ENCODE measurements around the gene PARD3. TPM values are rescaled to one million over a fixed set of nuclear protein-coding genes. Genes with fewer than 3 reads are reported as not detected.

PARD3 gene
- total RNA-seq, 2 experiments from 2014 or later = 0.15 to 0.18 TPM

DNA sequence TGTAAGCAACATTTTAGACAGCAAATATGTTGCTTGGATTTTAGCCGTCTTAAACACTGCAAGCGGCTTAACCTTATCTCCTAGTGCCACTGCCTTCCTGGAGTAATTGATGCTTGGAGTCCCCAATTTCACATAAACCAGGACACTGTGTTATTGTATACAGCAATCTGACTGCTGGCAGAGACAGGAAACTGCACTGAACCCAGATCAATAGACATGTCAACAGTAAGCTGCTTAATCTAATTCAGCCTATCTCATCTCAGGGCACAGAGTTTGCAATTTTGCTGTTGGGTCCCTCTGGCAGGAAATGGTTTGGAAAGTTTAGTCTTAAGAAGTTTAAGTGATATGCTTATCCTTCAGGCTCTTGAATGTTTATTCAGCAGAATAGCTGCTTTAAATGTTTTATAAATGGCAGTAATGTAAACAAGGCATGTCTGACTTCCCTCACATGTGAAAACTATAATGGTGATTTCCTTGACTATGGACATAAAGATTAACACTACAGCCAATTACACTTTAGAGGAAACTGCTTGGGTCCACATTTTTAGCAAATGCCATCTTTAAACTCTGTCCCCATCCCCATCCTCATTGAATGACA lies 598.6 kb downstream of the PARD3 start:
- H3K4me1 Mint-ChIP-seq = no peaks in the 10 kb centered on the region
- H3K27me3 Mint-ChIP-seq = no peaks in the 10 kb centered on the region
- ChIA-PET CTCF (no interaction called here), POLR2A (no interaction called here)
- no peak overlapping the region for H3K27ac Mint-ChIP-seq
- no peaks in the 10 kb centered on the region for H3K9me3 Mint-ChIP-seq
- no peaks in the 10 kb centered on the region for H3K36me3 Mint-ChIP-seq (ENCODE audit: low read depth)
- H3K4me3 Mint-ChIP-seq = no peak overlapping the region
- DNase-seq = no peak

DNA sequence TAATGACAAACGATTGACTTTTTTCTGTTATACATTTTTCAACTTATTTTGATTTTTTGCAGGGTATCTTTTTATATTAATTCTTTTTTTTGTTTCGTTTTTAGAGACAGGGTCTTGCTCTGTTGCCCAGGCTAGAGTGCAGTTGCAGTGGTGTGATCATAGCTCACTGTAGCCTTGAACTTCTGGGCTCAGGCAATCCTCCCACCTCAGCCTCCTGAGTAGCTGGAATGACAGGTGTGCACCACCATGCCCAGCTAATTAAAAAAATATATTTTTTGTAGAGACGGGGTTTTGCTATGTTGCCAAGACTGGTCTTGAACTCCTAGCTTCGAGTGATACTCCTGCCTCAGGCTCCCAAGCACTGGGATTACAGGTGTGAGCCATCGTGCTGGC lies 601.3 kb downstream of the PARD3 start:
- CTCF ChIA-PET = no interaction called here
- no peak for DNase-seq
- no peaks in the 10 kb centered on the region for H3K27me3 Mint-ChIP-seq
- H3K4me1 Mint-ChIP-seq = no peaks in the 10 kb centered on the region
- no peaks in the 10 kb centered on the region for H3K9me3 Mint-ChIP-seq
- H3K27ac Mint-ChIP-seq = no peak overlapping the region
- H3K4me3 Mint-ChIP-seq = no peak overlapping the region
- no peaks in the 10 kb centered on the region for H3K36me3 Mint-ChIP-seq (ENCODE audit: low read depth)
- POLR2A ChIA-PET = no interaction called here

DNA sequence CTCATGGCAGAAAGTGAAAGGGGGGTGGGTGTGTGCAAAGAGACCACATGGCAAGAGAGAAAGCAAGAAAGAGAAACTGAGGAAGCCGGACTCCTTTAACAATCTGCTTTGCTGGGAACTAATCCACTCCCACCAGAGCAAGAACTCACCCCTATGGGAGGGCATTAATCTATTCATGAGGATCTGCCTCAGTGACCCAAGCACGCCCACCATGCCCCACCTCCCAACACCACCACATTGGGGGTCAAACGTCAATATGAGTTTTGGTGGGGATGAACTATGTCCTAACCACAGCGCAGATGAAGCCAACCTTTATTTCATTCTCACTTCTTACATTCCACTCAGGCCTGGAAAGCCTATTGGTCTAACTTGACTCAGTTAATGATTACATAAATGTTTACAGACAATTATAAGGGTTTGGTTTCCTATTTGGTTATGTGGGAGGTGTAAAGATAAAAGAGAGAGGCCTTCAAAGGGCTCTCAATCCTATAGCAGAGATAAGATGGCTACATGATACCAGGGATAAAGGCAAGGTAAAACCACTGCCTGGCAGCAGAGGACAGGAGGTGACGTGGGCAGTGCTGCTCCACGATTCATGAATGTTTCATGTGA lies 601.8 kb downstream of the PARD3 start:
- H3K27me3 Mint-ChIP-seq = no peaks in the 10 kb centered on the region
- no peak for DNase-seq
- no peak overlapping the region for H3K4me3 Mint-ChIP-seq
- no peaks in the 10 kb centered on the region for H3K4me1 Mint-ChIP-seq
- no peaks in the 10 kb centered on the region for H3K36me3 Mint-ChIP-seq (ENCODE audit: low read depth)
- CTCF ChIA-PET = no interaction called here
- POLR2A ChIA-PET = no interaction called here
- H3K9me3 Mint-ChIP-seq = no peaks in the 10 kb centered on the region
- no peak overlapping the region for H3K27ac Mint-ChIP-seq

DNA sequence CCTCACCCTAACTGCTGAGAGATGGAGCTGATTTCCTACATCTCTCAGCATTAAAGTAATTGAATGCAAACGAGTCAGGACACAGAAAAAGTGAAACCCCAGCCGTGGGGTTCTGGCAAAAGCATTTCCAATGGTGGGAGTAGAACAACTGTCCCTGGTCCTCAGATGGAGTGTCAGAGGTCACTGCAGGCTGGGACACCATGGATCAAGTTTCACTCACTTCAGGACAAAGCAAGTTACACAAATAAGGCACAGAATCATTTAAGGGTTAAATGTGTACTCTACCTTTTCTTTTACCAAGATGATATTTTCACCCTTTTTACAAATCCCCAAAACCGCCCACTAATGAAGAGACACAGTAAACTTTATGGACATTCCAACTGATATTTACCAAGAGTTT lies 607.8 kb downstream of the PARD3 start:
- no peaks in the 10 kb centered on the region for H3K27me3 Mint-ChIP-seq
- no peaks in the 10 kb centered on the region for H3K9me3 Mint-ChIP-seq
- no peaks in the 10 kb centered on the region for H3K4me1 Mint-ChIP-seq
- POLR2A ChIA-PET = no interaction called here
- H3K27ac Mint-ChIP-seq = no peak overlapping the region
- CTCF ChIA-PET = no interaction called here
- H3K4me3 Mint-ChIP-seq = no peak overlapping the region
- H3K36me3 Mint-ChIP-seq (ENCODE audit: low read depth) = no peaks in the 10 kb centered on the region
- no peak for DNase-seq

DNA sequence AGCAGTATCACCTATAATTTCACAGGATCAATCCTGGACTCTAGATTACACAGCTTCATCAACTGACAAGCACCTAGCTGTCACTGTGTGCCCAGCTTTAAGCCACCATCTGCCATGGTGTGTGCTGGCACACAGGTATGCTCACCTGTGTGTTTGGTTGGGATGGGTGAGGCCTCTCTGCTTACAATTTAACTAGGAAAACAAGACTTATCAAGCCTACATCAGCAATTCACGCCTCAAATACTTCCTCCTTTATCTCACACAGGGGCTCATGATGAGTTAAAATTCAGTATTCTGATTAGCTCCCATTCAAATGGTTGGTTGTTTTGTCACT lies 608.2 kb downstream of the PARD3 start:
- Mint-ChIP-seq H3K36me3 (ENCODE audit: low read depth) (no peaks in the 10 kb centered on the region), H3K27me3 (no peaks in the 10 kb centered on the region), H3K9me3 (no peaks in the 10 kb centered on the region), H3K27ac (no peak overlapping the region), H3K4me3 (no peak overlapping the region), H3K4me1 (no peaks in the 10 kb centered on the region)
- no peak for DNase-seq
- POLR2A ChIA-PET = no interaction called here
- CTCF ChIA-PET = no interaction called here

DNA sequence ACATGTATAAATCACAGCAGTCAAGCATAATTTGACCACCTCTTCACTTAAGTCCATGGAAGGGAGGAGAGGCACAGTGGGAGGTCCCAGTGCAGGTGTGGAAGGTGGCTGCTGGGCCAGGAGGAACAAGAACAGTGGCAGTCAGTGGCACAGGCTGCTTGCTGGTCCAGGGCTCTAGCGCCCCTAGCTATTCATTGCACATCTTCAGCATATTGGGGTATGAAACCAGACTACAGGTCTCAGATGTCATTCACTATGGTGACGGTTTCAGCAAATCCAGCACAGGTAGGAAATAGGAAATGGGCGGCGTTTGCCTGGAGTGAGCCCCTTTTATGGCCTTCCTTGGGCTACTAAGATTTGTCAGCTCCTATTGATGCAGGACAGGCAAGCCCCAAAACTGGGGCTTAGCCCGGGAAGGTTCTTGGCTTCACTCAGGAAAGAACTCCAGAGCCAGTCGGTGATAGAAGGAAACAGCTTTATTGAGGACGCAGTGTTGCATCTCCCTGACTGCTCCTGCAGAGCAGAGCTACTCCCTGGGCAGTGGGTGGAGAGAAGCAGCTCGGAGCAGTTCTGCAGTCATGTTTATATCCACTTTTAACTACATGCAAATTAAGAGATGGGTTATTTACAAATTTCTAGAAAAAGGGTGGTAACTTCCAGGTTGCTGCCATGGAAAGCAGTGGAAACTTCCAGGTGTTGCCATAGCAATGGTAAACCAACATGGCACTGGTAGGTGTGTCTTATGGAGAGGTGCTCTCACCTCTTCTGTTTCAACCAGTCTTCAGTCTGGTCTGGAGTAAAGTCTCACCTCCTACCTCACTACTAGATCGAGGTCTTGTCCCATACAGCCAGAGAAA lies 608.8 kb downstream of the PARD3 start:
- Mint-ChIP-seq H3K27ac (no peak overlapping the region), H3K27me3 (no peaks in the 10 kb centered on the region), H3K9me3 (no peaks in the 10 kb centered on the region), H3K36me3 (ENCODE audit: low read depth) (no peaks in the 10 kb centered on the region), H3K4me3 (no peak overlapping the region), H3K4me1 (no peaks in the 10 kb centered on the region)
- DNase-seq = no peak
- POLR2A ChIA-PET = no interaction called here
- CTCF ChIA-PET = no interaction called here

DNA sequence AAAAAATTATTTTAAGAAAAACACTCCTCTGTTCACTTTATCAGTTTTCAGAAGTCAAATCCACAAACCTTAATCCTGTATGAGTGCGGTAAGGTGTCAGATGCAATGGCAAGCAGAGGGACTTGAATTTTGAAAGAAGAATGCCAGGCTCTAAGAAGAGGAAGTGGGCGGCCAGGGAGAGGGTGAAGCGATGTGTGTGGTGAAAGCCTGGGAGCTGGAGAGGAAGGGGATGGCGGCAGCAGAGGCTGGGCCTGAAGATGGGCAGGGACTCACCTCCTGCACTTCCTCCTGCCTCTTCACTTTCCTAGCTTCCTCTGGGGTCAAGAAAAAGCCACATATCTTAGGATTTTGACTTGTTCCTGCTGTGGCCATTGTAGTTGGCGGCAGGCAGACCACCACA lies 609.6 kb downstream of the PARD3 start:
- no peak overlapping the region for H3K4me3 Mint-ChIP-seq
- no peak for DNase-seq
- H3K4me1 Mint-ChIP-seq = no peaks in the 10 kb centered on the region
- no peak overlapping the region for H3K27ac Mint-ChIP-seq
- ChIA-PET POLR2A (no interaction called here), CTCF (no interaction called here)
- no peaks in the 10 kb centered on the region for H3K9me3 Mint-ChIP-seq
- H3K36me3 Mint-ChIP-seq (ENCODE audit: low read depth) = no peaks in the 10 kb centered on the region
- no peaks in the 10 kb centered on the region for H3K27me3 Mint-ChIP-seq

DNA sequence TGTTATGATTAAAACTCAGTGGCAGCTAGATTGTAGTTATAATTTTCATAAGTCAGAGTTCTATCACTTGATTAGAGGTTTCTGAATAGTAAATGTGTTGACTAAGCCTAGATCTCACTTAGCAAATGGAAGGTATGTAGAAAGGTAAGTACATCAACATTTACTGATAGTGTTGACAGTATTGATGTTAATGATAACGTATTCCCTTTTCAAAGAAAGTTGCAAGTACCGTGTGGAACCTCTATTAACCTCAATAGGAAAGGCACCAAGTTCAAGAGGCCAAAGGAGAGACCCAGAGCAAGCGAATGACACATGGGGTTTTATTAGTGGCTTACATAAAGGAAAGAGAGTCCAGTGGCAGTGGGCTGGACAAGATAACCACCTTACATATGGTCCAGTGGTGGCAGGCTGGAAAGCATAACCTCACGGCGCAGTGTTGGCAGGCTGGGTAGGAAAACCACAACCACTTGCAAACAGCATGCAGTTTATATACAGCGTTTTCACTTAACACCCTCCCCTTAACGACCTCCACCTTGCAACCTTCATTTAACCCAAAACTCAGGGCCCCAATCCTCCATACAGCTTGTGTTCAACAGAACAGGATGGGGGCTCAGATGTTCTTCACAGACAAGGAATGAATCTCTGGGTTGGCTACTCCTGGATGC lies 611.0 kb downstream of the PARD3 start:
- H3K36me3 Mint-ChIP-seq (ENCODE audit: low read depth) = no peaks in the 10 kb centered on the region

DNA sequence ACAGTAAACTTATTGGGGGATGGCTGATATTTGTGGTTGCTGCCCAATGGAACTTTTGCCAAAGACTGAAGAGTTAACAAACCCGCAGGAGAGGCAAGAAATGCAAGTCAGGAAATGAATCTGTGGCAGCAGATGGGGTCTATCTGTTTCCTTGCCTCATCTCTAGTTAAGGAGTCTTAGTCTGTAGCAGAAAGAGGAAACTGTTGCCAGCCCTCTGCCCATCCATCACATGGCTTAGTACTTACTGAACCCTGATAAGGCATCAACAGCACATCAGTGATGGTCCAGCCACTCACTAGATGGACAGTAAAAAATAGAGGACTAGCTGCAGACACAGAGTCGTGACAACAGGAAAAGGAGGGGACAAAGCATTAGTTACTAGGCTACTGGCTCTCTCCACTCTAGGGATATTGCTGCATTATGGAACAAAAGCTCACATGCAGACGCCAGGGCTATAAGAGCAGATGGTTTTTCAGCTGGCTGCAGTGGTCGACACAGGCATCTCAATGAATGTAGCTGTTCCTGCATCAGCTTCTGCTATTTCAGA lies 614.7 kb downstream of the PARD3 start:
- Mint-ChIP-seq H3K9me3 (no peaks in the 10 kb centered on the region), H3K36me3 (ENCODE audit: low read depth) (no peaks in the 10 kb centered on the region), H3K27me3 (no peaks in the 10 kb centered on the region), H3K4me3 (no peak overlapping the region), H3K4me1 (no peaks in the 10 kb centered on the region), H3K27ac (no peak overlapping the region)
- ChIA-PET CTCF (no interaction called here), POLR2A (no interaction called here)
- DNase-seq = no peak

More for the DNA sequence above, 611.0 kb downstream of the PARD3 start:
- H3K4me1 Mint-ChIP-seq = no peaks in the 10 kb centered on the region
- H3K9me3 Mint-ChIP-seq = no peaks in the 10 kb centered on the region
- ChIA-PET CTCF (no interaction called here), POLR2A (no interaction called here)
- DNase-seq = no peak
- no peak overlapping the region for H3K27ac Mint-ChIP-seq
- H3K27me3 Mint-ChIP-seq = no peaks in the 10 kb centered on the region
- H3K4me3 Mint-ChIP-seq = no peak overlapping the region

DNA sequence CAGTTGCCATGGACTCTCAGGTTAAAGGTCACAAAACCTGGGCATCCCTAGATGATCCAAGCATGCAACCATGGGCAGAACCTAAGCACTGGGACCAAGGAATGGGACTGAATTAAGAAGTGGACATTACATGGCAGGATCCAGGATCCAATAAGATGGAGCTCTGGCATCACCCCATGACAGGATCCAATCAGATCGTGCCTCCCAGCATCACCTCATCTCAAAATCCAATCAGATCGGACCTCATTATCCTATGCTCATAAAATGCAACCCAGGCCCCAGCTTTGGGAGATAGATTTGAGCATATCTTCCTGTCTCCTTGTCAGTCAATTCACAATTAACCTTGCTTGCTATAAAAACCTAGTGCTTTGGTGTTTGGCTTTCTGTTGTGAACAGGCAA lies 616.1 kb downstream of the PARD3 start:
- no peaks in the 10 kb centered on the region for H3K36me3 Mint-ChIP-seq (ENCODE audit: low read depth)
- H3K27ac Mint-ChIP-seq = no peak overlapping the region
- peaks cover 3% of the 10 kb centered on the region for H3K27me3 Mint-ChIP-seq
- no peak overlapping the region for H3K4me3 Mint-ChIP-seq
- H3K4me1 Mint-ChIP-seq = no peaks in the 10 kb centered on the region
- no peak for DNase-seq
- ChIA-PET CTCF (no interaction called here), POLR2A (no interaction called here)
- no peaks in the 10 kb centered on the region for H3K9me3 Mint-ChIP-seq

DNA sequence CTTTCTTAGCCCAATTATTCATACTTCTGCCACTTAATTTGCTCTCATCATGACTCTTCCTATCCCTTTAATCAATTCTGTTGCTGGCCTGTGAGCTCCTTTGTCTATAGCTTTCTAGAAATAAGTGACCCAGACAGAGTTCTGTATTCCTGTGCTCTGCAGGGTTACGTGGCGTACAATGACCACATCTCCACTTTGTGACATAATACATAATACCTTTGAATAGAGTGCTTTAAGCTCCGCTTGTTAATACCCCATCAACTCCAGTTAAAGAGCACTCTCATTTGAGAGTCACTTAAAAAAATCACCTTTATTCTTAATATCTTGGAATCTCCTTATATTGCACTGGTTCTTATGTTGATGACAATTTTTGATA lies 619.0 kb downstream of the PARD3 start:
- H3K36me3 Mint-ChIP-seq (ENCODE audit: low read depth) = no peaks in the 10 kb centered on the region
- no peak overlapping the region for H3K27ac Mint-ChIP-seq
- CTCF ChIA-PET = no interaction called here
- peaks cover 4% of the 10 kb centered on the region for H3K27me3 Mint-ChIP-seq
- H3K4me1 Mint-ChIP-seq = no peaks in the 10 kb centered on the region
- DNase-seq = no peak
- H3K9me3 Mint-ChIP-seq = no peaks in the 10 kb centered on the region
- POLR2A ChIA-PET = no interaction called here
- no peak overlapping the region for H3K4me3 Mint-ChIP-seq

DNA sequence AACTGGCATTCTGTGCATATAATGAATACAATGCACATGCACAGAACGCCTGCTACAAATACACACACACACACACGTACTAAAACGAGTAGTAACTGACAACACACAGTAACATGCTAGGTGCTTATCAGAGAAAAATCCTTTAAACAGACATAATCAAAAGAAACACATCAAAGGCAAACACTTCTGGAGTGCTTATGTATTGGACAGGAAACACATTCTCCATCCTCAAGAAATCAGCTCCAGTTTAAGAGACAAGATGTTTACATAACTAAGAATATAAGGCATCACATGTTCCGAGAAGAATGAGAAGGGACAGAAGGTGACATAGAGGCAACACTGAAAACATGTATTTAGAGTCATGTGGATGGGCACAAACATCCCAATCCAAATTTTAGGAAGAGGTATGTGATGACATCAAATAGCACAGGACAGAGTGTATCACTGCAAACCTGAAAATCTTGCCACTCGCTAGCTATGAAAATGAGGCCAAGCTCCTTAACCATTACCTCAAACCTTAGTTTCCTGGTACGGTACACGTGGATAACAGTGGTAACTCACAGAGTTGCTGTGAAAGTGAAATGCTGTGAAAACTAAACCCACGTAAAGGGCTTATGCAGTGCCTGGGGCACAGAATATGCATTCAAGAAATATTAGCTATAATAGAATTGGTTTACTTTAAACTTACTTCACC lies 619.6 kb downstream of the PARD3 start:
- Mint-ChIP-seq H3K36me3 (ENCODE audit: low read depth) (no peaks in the 10 kb centered on the region), H3K27me3 (peaks cover 4% of the 10 kb centered on the region), H3K4me1 (no peaks in the 10 kb centered on the region), H3K9me3 (no peaks in the 10 kb centered on the region), H3K4me3 (no peak overlapping the region), H3K27ac (no peak overlapping the region)
- POLR2A ChIA-PET = no interaction called here
- DNase-seq = no peak
- CTCF ChIA-PET = no interaction called here

DNA sequence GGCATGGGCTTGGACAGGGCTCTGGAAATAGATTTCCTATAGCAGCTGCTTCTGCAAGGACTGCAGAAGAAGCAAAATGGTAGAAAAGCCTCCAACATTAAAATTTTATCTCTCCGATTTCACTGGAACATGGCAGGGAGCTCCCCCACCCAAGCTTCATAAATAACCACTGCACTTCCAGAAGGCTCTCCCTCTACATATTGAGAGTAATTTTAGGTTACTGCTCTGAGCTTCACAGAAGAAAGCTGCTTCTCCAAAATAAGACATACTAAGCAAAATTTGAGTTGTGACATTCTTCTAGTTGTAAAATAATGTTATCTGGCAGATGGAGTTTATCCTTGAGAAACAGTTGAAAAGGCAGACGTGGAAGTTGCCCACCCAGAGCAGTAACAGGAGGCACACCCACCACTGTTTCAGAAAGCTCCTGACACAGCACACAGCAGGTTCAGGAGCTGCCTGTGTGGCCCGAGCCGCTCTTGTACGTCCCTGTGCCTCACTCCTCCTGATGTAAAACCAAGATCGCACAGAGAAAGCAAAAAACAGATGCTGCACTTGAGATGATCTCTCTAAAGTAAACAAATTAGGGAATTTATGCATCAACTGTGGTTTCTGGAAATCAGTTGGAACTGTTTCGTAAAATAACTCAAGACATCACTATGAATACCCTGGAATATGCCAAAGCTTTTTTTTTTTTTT lies 621.0 kb downstream of the PARD3 start:
- Mint-ChIP-seq H3K4me3 (no peak overlapping the region), H3K4me1 (no peaks in the 10 kb centered on the region), H3K27ac (no peak overlapping the region), H3K27me3 (peaks cover 4% of the 10 kb centered on the region), H3K36me3 (ENCODE audit: low read depth) (no peaks in the 10 kb centered on the region), H3K9me3 (no peaks in the 10 kb centered on the region)
- CTCF ChIA-PET = interaction anchor here (0.7 kb wide), 1 partner anchor 838 kb away, joined by 5 read pairs; no protein-coding TSS in a partner anchor
- DNase-seq = no peak
- POLR2A ChIA-PET = no interaction called here

Data from activated CD4-positive, alpha-beta memory T cell treated with anti-CD3 and anti-CD28 coated beads, Interleukin-2, amount 10 ng/mL, durations not matched to agents 7 days and 5 days (primary cell).